DMS79 treated with DMSO at 0.1 percent for 48 hours (cell line): ENCODE measurements around the gene AIRE.

Experiments used
- DNase-seq: peaks from one replicate; lab custom pipeline; 2025; lab: John Stamatoyannopoulos, UW

The AIRE gene

GRCh38 chr21:44325386-44326271 is 40.0 kb downstream of the AIRE start:
- no peak for DNase-seq

GRCh38 chr21:44326272-44326647 is 40.6 kb downstream of the AIRE start:
- DNase-seq, result no peak

GRCh38 chr21:44326716-44327602 is 41.3 kb downstream of the AIRE start:
- no peak for DNase-seq

- DNase-seq, result no peak
Measured at GRCh38 chr21:44327603-44327974, 41.9 kb downstream of the AIRE start.

GRCh38 chr21:44328242-44328895 is 42.7 kb downstream of the AIRE start:
- no peak for DNase-seq

GRCh38 chr21:44329086-44329889 is 43.6 kb downstream of the AIRE start:
- peak; percentile 64 for DNase-seq

GRCh38 chr21:44329971-44330681 is 44.5 kb downstream of the AIRE start:
- DNase-seq, result no peak

- no peak for DNase-seq
Measured at GRCh38 chr21:44330698-44331097, 45.0 kb downstream of the AIRE start.

- DNase-seq, result no peak
Measured at GRCh38 chr21:44331209-44331608, 45.5 kb downstream of the AIRE start.

GRCh38 chr21:44331650-44332307 is 46.1 kb downstream of the AIRE start:
- no peak for DNase-seq

GRCh38 chr21:44332383-44332782 is 46.7 kb downstream of the AIRE start:
- DNase-seq, result no peak

- no peak for DNase-seq
Measured at GRCh38 chr21:44332965-44333364, 47.3 kb downstream of the AIRE start.

GRCh38 chr21:44333509-44334328 is 48.0 kb downstream of the AIRE start:
- no peak for DNase-seq

GRCh38 chr21:44334329-44335030 is 48.8 kb downstream of the AIRE start:
- no peak for DNase-seq

GRCh38 chr21:44335266-44336059 is 49.8 kb downstream of the AIRE start:
- DNase-seq, result no peak

- DNase-seq, result no peak
Measured at GRCh38 chr21:44337449-44337848, 51.8 kb downstream of the AIRE start.

GRCh38 chr21:44337941-44338895 is 52.5 kb downstream of the AIRE start:
- peak; percentile 53 for DNase-seq
